H9 (cell line): Measurements from ENCODE around the gene PARP16. TPM values are rescaled to one million over a fixed set of nuclear protein-coding genes. Genes with fewer than 3 reads are reported as not detected.

Experiments used
- DNase-seq: peaks from one replicate; pipeline ENCODE4 v3.0.0-alpha.2; 2017
- H2AFZ ChIP-seq: one replicate; pipeline ENCODE4 v1.6.1; 2013; ENCODE audit warnings: mild to moderate bottlenecking, low read length, control low read depth, moderate library complexity
- H2AK5ac ChIP-seq: 2 replicates; pipeline ENCODE4 v1.6.1; 2013; ENCODE audit warnings: low read length, control low read depth, mixed read lengths; ENCODE audit not compliant: insufficient read length
- H2BK120ac ChIP-seq: one replicate; pipeline ENCODE4 v1.6.1; 2013; ENCODE audit warnings: low read depth, mild to moderate bottlenecking, low read length, control low read depth, inconsistent platforms; ENCODE audit not compliant: poor library complexity, severe bottlenecking
- H2BK12ac ChIP-seq: 2 replicates; pipeline ENCODE4 v1.6.1; 2013; ENCODE audit warnings: low read length, control low read depth, mixed read lengths, low read depth; ENCODE audit not compliant: insufficient read length
- H2BK15ac ChIP-seq: 2 replicates; pipeline ENCODE4 v1.6.1; 2013; ENCODE audit warnings: low read depth, low read length, control low read depth
- H2BK20ac ChIP-seq: one replicate; pipeline ENCODE4 v1.6.1; 2013; ENCODE audit warnings: low read depth, mild to moderate bottlenecking, low read length, control low read depth, inconsistent platforms; ENCODE audit not compliant: poor library complexity, severe bottlenecking
- H2BK5ac ChIP-seq: 2 replicates; pipeline ENCODE4 v1.6.1; 2013; ENCODE audit warnings: low read length, control low read depth, mixed read lengths; ENCODE audit not compliant: insufficient read length
- H3K14ac ChIP-seq: 2 replicates; pipeline ENCODE4 v1.6.1; 2013; ENCODE audit warnings: low read length, control low read depth; ENCODE audit not compliant: insufficient read depth
- H3K18ac ChIP-seq: 2 replicates; pipeline ENCODE4 v1.6.1; 2013; ENCODE audit warnings: low read depth, mild to moderate bottlenecking, mixed read lengths, low read length, control low read depth; ENCODE audit not compliant: insufficient read length
- H3K23ac ChIP-seq: 2 replicates; pipeline ENCODE4 v1.6.1; 2013; ENCODE audit warnings: low read length, control low read depth, mixed read lengths, low read depth; ENCODE audit not compliant: insufficient read length
- H3K23me2 ChIP-seq: 2 replicates; pipeline ENCODE4 v1.6.1; 2013; ENCODE audit warnings: low read depth, mild to moderate bottlenecking, mixed read lengths, low read length, control low read depth; ENCODE audit not compliant: insufficient read length, poor library complexity, severe bottlenecking
- H3K27ac ChIP-seq: 2 replicates; pipeline ENCODE4 v1.5.1; 2013; ENCODE audit warnings: low read length, control low read depth, mixed read lengths, low read depth; ENCODE audit not compliant: insufficient read length
- H3K27me3 ChIP-seq: 2 replicates; pipeline ENCODE4 v1.6.1; 2013; ENCODE audit warnings: low read length, control low read depth, inconsistent platforms; ENCODE audit not compliant: insufficient read depth
- H3K4ac ChIP-seq: 2 replicates; pipeline ENCODE4 v1.6.1; 2013; ENCODE audit warnings: low read depth, mild to moderate bottlenecking, control low read depth, inconsistent platforms, low read length, moderate library complexity
- H3K4me1 ChIP-seq: 2 replicates; pipeline ENCODE4 v1.6.1; 2013; ENCODE audit warnings: low read length, control low read depth, inconsistent platforms; ENCODE audit not compliant: insufficient read depth
- H3K4me2 ChIP-seq: 2 replicates; pipeline ENCODE4 v1.6.1; 2013; ENCODE audit warnings: low read length, control low read depth, mixed read lengths; ENCODE audit not compliant: insufficient read length, insufficient read depth
- H3K56ac ChIP-seq: 2 replicates; pipeline ENCODE4 v1.6.1; 2013; ENCODE audit warnings: low read depth, mild to moderate bottlenecking, mixed read lengths, low read length, control low read depth; ENCODE audit not compliant: insufficient read length
- H3K79me1 ChIP-seq: 2 replicates; pipeline ENCODE4 v1.6.1; 2013; ENCODE audit warnings: low read depth, mild to moderate bottlenecking, moderate library complexity, low read length, control low read depth, inconsistent platforms; ENCODE audit not compliant: insufficient read depth, poor library complexity, severe bottlenecking
- H3K79me2 ChIP-seq: 2 replicates; pipeline ENCODE4 v1.6.1; 2013; ENCODE audit warnings: low read length, control low read depth, inconsistent platforms; ENCODE audit not compliant: insufficient read depth
- H3K9ac ChIP-seq: 2 replicates; pipeline ENCODE4 v1.6.1; 2013; ENCODE audit warnings: low read length, control low read depth, mixed read lengths; ENCODE audit not compliant: insufficient read length; ENCODE audit errors: extremely low read depth
- H3K9me3 ChIP-seq: one replicate; pipeline ENCODE4 v1.6.1; 2013; ENCODE audit warnings: low read depth, low read length, inconsistent platforms; ENCODE audit not compliant: control insufficient read depth
- H3T11ph ChIP-seq: one replicate; pipeline ENCODE4 v1.6.1; 2013; ENCODE audit warnings: mild to moderate bottlenecking, low read length, control low read depth, inconsistent platforms
- H4K20me1 ChIP-seq: one replicate; pipeline ENCODE4 v1.6.1; 2013; ENCODE audit not compliant: control insufficient read depth, insufficient read length, insufficient read depth
- H4K5ac ChIP-seq: 2 replicates; pipeline ENCODE4 v1.6.1; 2013; ENCODE audit warnings: low read depth, mild to moderate bottlenecking, mixed read lengths, low read length, control low read depth; ENCODE audit not compliant: insufficient read length
- H4K8ac ChIP-seq: replicated peaks from 2 replicates; pipeline ENCODE4 v1.6.1; 2013; ENCODE audit warnings: low read length, control low read depth, mixed read lengths, low read depth; ENCODE audit not compliant: insufficient read length
- H4K91ac ChIP-seq: 2 replicates; pipeline ENCODE4 v1.6.1; 2013; ENCODE audit warnings: low read depth, mild to moderate bottlenecking, moderate library complexity, mixed read lengths, low read length, control low read depth; ENCODE audit not compliant: insufficient read length
- H3K27ac Mint-ChIP-seq, 3 experiments: 2 replicates in 2 of 3; 3 replicates in 1 of 3; pipeline ENCODE4 v1.8.0; 2020 to 2021; ENCODE audit warnings: mixed read lengths in 3 of 3, mild to moderate bottlenecking in 1 of 3, moderate library complexity in 1 of 3
- H3K27me3 Mint-ChIP-seq: 2 replicates; pipeline ENCODE4 v1.8.0; 2021; ENCODE audit warnings: low read depth, mild to moderate bottlenecking, moderate library complexity, mixed read lengths
- H3K36me3 Mint-ChIP-seq, 3 experiments: 2 replicates in 2 of 3; 3 replicates in 1 of 3; pipeline ENCODE4 v1.8.0; 2020 to 2021; ENCODE audit warnings: low read depth in 3 of 3, mixed read lengths in 3 of 3; ENCODE audit not compliant: insufficient read depth in 1 of 3
- H3K4me1 Mint-ChIP-seq, 2 experiments: 2 replicates each; pipeline ENCODE4 v1.8.0; 2020; ENCODE audit warnings: mixed read lengths in 2 of 2
- H3K4me3 Mint-ChIP-seq, 2 experiments: 2 replicates in 1 of 2; 3 replicates in 1 of 2; pipeline ENCODE4 v1.8.0; 2020 to 2021; ENCODE audit warnings: mild to moderate bottlenecking in 2 of 2, mixed read lengths in 2 of 2, moderate library complexity in 1 of 2
- H3K9me3 Mint-ChIP-seq, 2 experiments: 2 replicates in 1 of 2; 3 replicates in 1 of 2; pipeline ENCODE4 v1.8.0; 2020; ENCODE audit warnings: mild to moderate bottlenecking in 2 of 2, mixed read lengths in 2 of 2, moderate library complexity in 1 of 2
- CTCF ChIP-seq: fragments of 200-600 bp; sonication (generic); conservative IDR thresholded peaks from 3 replicates; pipeline ENCODE4 v1.8.0; 2021; ENCODE audit warnings: antibody characterized with exemption, mild to moderate bottlenecking
- WGBS: extraction: QIAGEN DNeasy Blood & Tissue Kit; methylation state at CpG from one replicate; pipeline ENCODE4 v1.1.7; 2013; ENCODE audit warnings: missing lambda C conversion rate, low lambda C conversion rate, mixed read lengths; ENCODE audit not compliant: insufficient read length; ENCODE audit errors: extremely low coverage; 5-methylcytosine and 5-hydroxymethylcytosine counted together
- total RNA-seq: library from RNA; stranded (reverse); gene quantifications from 2 replicates; pipeline ENCODE4 v1.2.1, GENCODE V29; 2021

The PARP16 gene
- total RNA-seq, 1 experiment from 2014 or later: 3.9 TPM

GRCh38 chr15:65300924-65301441 lies 14.3 kb upstream of the PARP16 start:
- Histone ChIP-seq H2BK5ac (no peak overlapping the region), H2AK5ac (no peak overlapping the region), H3K23ac (no peak overlapping the region), H2BK20ac (no peak overlapping the region), H4K8ac (no peak overlapping the region), H3K4me1 (peaks cover 2% of the 10 kb centered on the region; the same call in 1 of the 2 replicates), H2BK120ac (no peak overlapping the region), H4K5ac (no peak overlapping the region), H3K79me1 (no peaks in the 10 kb centered on the region), H3K56ac (no peak overlapping the region), H3K27ac (no peak overlapping the region), H3K9me3 (no peaks in the 10 kb centered on the region), H2BK15ac (no peak overlapping the region), H3K27me3 (no peaks in the 10 kb centered on the region), H2AFZ (no peak overlapping the region), H3K23me2 (peaks cover 7% of the 10 kb centered on the region), H4K91ac (no peak overlapping the region), H3K14ac (no peak overlapping the region), H3K4ac (no peak overlapping the region), H2BK12ac (no peak overlapping the region), H3K4me2 (no peak overlapping the region), H3K79me2 (no peaks in the 10 kb centered on the region), H3K18ac (peak overlapping the region; percentile 72), H4K20me1 (no peaks in the 10 kb centered on the region), H3K9ac (no peak overlapping the region), H3T11ph (no peak overlapping the region)
- no CpG with 5 or more reads among the region's 36 CpGs for WGBS
- no peak overlapping the region for H3K27ac Mint-ChIP-seq
- peak overlapping the region in 1 of 2 experiments; percentile 43; a peak in 1 of 5 replicates for H3K4me3 Mint-ChIP-seq
- TF ChIP-seq CTCF: no peak
- H3K9me3 Mint-ChIP-seq: no peaks in the 10 kb centered on the region; a peak in 1 of 5 replicates
- peak; percentile 80 for DNase-seq
- H3K36me3 Mint-ChIP-seq: no peaks in the 10 kb centered on the region
- peaks cover 21 to 28% of the 10 kb centered on the region in 2 experiments for H3K4me1 Mint-ChIP-seq
- H3K27me3 Mint-ChIP-seq: peaks cover 2% of the 10 kb centered on the region; the same call in 1 of the 2 replicates
